Fibroblast of the aortic adventitia (primary cell): ENCODE measurements around the gene CSNK1G3. TPM values are rescaled to one million over a fixed set of nuclear protein-coding genes. Genes with fewer than 3 reads are reported as not detected.

Source experiments
- DNase-seq: peaks from one replicate; pipeline ENCODE4 v3.0.0-alpha.2; 2010; ENCODE audit warnings: low read depth
- H3K4me3 ChIP-seq: 2 replicates; pipeline ENCODE4 v1.5.1; 2011; ENCODE audit warnings: low read depth, mild to moderate bottlenecking, control low read depth, low read length, moderate library complexity
- CTCF ChIP-seq: IDR thresholded peaks from 2 replicates; pipeline ENCODE4 v1.5.1; 2011; ENCODE audit warnings: mild to moderate bottlenecking, low read length, control low read depth, inconsistent platforms; ENCODE audit not compliant: insufficient read depth
- total RNA-seq: library from RNA; depleted of rRNA; stranded (reverse); fragments of >200 nt; gene quantifications from 2 replicates; pipeline ENCODE4 v1.2.3, GENCODE V29; 2012; ENCODE audit warnings: low replicate concordance

Gene CSNK1G3
- total RNA-seq, 1 donor = 73.8 TPM

DNA sequence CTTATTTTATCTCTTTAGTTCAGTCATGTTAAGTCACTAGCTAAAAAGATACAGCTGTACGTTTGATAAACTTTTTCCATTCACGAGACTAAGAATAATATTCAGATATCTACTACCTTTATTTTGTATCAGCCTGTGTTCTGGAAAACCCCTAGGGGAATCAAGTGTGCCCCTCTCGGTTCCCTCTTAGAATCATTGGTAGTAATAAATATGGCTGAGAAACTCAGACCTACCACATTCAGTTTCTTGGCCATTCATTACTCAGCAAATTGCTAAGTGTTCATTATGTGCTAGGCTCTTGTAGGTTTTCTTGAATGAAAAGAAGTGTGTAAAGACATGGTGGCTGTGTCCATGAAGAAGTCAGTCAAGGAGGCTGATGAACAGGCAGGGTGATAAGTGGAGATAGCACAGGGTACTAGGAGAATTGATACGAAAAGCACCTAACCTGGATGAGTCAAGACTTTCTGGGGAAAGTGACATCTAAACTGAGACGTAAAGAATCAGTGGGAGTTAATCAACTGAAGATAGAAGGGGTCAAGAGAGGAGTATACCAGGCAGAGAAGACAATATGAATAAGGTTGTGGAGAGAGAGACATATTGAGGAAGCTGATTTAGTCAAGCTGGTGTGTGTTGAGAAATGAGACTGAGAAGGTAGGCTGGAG lies 86.2 kb downstream of the CSNK1G3 start:
- no peak for TF ChIP-seq CTCF
- H3K4me3 ChIP-seq = no peak overlapping the region
- DNase-seq = no peak

- no peak for TF ChIP-seq CTCF
- DNase-seq = peak; percentile 53
- H3K4me3 ChIP-seq = no peak overlapping the region
Observed at GRCh38 chr5:123599171-123599570, 87.2 kb downstream of the CSNK1G3 start.

DNA sequence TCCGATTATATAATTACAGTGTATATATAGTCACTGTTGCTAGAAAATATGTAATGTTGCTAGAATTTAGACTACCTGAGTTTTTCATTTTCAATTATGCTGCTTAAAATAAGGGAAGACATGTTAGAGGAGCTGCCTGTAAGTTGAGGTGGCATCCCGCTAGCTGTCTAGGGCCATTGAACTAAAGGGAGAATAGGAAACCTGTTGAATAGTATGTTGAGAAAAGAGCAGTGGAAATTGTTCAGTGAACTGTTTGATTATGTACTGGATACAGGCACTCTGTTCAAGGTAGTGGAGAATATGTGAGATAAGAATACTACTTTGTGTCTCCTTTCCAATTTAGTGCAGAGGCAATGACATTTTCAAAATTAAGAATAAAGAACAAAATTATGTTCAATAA lies 89.6 kb downstream of the CSNK1G3 start:
- no peak overlapping the region for H3K4me3 ChIP-seq
- TF ChIP-seq CTCF = no peak
- DNase-seq = no peak

GRCh38 chr5:123605822-123606221 lies 93.8 kb downstream of the CSNK1G3 start:
- no peak for TF ChIP-seq CTCF
- H3K4me3 ChIP-seq = no peak overlapping the region
- no peak for DNase-seq

DNA sequence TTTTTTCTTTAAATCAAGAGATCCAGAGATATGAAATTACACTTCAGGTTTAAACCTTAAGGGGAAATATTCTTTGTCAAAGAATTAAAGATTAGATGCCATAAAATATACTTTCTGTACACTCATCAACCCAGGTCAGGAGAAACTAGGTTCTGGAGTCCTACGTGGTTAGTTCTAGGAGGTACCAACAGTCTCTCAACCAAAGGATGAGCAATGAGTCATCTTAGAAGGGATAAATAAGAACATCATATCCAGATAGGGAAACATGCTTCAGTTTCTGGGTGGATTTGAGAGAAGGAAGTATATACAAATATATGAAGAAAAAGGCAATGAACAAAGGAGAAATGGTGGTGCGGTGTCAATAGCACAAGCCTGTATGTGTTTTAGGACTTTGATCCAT lies 98.2 kb downstream of the CSNK1G3 start:
- no peak for DNase-seq
- no peak overlapping the region for H3K4me3 ChIP-seq
- TF ChIP-seq CTCF = no peak

DNA sequence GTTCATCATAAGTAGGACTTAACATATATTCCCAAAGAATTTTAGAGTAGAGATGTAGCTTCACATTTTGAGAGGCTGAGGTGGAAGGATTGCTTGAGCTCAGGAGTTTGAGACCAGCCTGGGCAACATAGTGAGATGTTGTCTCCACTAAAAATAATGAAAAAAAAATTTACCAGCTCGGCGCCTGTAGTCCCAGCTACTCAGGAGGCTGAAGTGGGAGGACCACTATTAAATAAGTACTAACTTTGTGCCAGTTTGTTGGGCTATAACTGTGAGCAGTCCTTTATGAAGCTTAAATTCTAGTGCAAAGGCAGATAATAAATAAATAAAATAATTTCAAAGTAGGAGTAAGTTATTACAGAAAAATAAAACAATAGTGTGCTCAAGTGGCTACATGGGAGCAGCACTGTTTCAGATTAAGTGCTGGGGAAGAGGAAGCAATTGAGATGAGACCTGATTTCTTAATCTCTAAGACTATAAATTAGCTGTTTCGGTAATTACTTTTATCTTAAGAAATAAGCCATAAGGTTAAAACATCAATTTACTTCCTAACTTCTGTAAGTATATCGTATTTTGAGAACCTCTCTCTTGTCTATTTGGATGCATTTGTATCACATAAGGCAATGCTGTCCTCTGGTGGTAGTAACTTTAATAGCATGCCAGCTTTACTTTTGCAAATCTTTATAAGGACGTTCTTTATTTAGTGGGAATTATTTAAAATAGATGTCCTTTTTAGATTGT lies 98.9 kb downstream of the CSNK1G3 start:
- TF ChIP-seq CTCF = peak; percentile 97
- H3K4me3 ChIP-seq = no peak overlapping the region

More for the DNA sequence above, 98.9 kb downstream of the CSNK1G3 start:
- DNase-seq = peak; percentile 87
